Measurements from ENCODE around the gene PDCD11. TPM values are rescaled to one million over a fixed set of nuclear protein-coding genes. Genes with fewer than 3 reads are reported as not detected.

PDCD11 gene
- total and polyA plus RNA-seq, 2 experiments from 2014 or later = 14.8 to 15.5 TPM

DNA sequence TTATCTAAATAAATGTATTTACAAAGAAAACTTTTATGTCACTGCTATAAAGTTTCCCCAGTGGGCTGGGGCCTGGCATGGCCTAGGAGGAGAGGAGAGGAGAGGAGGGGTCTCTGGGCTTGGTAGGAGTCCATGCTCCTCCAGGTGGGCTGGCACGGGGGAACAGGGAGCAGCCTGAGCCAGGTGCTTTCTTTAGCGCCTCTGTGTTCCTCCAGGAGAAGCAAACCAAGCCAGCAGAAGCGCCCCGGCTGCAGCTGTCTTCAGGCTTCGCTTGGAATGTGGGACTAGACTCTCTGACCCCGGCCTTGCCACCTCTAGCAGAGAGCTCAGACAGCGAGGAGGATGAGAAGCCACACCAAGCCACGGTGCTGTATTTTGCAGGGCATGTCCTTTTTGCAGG, 45.2 kb downstream of the PDCD11 start:
- H3K4me1 ChIP-seq (ENCODE audit: insufficient read depth) = no peaks in the 10 kb centered on the region
- DNase-seq (ENCODE audit: low spot score) = no peak
- H3K4me2 ChIP-seq = no peak overlapping the region
- no peaks in the 10 kb centered on the region for H4K20me1 ChIP-seq (ENCODE audit: insufficient read depth, poor library complexity, severe bottlenecking)
- 91% methylated on average over 8 of the region's 8 CpGs for WGBS (ENCODE audit: low lambda C conversion rate, missing lambda C conversion rate)
- no peaks in the 10 kb centered on the region for H3K36me3 ChIP-seq (replicated peaks; ENCODE audit: insufficient read depth, low read depth)
- no peaks in the 10 kb centered on the region for H3K9me3 ChIP-seq (ENCODE audit: low read depth)
- H3K9me2 ChIP-seq (replicated peaks; ENCODE audit: insufficient read depth) = no peaks in the 10 kb centered on the region
- H2AFZ ChIP-seq = no peak overlapping the region
- H3K27ac ChIP-seq = no peak overlapping the region
- H3K79me2 ChIP-seq = no peaks in the 10 kb centered on the region
- H3K27me3 ChIP-seq = no peaks in the 10 kb centered on the region
- no peak overlapping the region for H3K4me3 ChIP-seq
- TF ChIP-seq EZH2 (IDR thresholded peaks at IDR 0.05; ENCODE audit: borderline replicate concordance) = no peak
- TF ChIP-seq, protein P1, sequence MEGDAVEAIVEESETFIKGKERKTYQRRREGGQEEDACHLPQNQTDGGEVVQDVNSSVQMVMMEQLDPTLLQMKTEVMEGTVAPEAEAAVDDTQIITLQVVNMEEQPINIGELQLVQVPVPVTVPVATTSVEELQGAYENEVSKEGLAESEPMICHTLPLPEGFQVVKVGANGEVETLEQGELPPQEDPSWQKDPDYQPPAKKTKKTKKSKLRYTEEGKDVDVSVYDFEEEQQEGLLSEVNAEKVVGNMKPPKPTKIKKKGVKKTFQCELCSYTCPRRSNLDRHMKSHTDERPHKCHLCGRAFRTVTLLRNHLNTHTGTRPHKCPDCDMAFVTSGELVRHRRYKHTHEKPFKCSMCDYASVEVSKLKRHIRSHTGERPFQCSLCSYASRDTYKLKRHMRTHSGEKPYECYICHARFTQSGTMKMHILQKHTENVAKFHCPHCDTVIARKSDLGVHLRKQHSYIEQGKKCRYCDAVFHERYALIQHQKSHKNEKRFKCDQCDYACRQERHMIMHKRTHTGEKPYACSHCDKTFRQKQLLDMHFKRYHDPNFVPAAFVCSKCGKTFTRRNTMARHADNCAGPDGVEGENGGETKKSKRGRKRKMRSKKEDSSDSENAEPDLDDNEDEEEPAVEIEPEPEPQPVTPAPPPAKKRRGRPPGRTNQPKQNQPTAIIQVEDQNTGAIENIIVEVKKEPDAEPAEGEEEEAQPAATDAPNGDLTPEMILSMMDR (IDR thresholded peaks at IDR 0.05; ENCODE audit: poor library complexity) = no peak
- no peak for TF ChIP-seq EZH2phosphoT487 (IDR thresholded peaks at IDR 0.05; ENCODE audit: low read depth, severe bottlenecking, unreplicated experiment)

DNA sequence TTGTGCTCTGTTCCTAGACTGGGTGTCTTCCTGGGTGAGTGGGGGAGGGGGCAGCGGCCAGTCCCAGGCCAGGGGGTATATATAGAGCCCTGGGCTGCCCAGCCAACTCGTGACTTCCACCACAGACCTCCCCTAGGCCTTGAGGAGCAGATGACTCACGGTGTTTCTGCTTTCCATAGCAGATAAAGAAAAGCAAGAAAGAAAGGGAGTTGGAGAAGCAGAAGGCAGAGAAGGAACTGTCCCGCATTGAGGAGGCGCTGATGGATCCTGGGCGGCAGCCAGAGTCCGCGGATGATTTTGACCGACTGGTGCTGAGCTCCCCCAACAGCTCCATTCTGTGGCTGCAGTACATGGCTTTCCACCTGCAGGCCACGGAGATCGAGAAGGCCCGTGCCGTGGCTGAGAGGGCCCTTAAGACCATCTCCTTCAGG, 45.6 kb downstream of the PDCD11 start:
- no peaks in the 10 kb centered on the region for H3K36me3 ChIP-seq (replicated peaks; ENCODE audit: insufficient read depth, low read depth)
- H3K4me3 ChIP-seq = no peak overlapping the region
- no peaks in the 10 kb centered on the region for H3K9me2 ChIP-seq (replicated peaks; ENCODE audit: insufficient read depth)
- H2AFZ ChIP-seq = no peak overlapping the region
- TF ChIP-seq, protein P1 (IDR thresholded peaks at IDR 0.05; ENCODE audit: poor library complexity) = no peak
- TF ChIP-seq EZH2 (IDR thresholded peaks at IDR 0.05; ENCODE audit: borderline replicate concordance) (no peak), EZH2phosphoT487 (IDR thresholded peaks at IDR 0.05; ENCODE audit: low read depth, severe bottlenecking, unreplicated experiment) (no peak)
- DNase-seq (ENCODE audit: low spot score) = peak; percentile 55
- no peak overlapping the region for H3K4me2 ChIP-seq
- H3K27ac ChIP-seq = no peak overlapping the region
- no peaks in the 10 kb centered on the region for H3K4me1 ChIP-seq (ENCODE audit: insufficient read depth)
- H3K27me3 ChIP-seq = no peaks in the 10 kb centered on the region
- no peaks in the 10 kb centered on the region for H3K9me3 ChIP-seq (ENCODE audit: low read depth)
- H4K20me1 ChIP-seq (ENCODE audit: insufficient read depth, poor library complexity, severe bottlenecking) = no peaks in the 10 kb centered on the region
- no peaks in the 10 kb centered on the region for H3K79me2 ChIP-seq
- WGBS (ENCODE audit: low lambda C conversion rate, missing lambda C conversion rate) = 89% methylated on average over 13 of the region's 13 CpGs

DNA sequence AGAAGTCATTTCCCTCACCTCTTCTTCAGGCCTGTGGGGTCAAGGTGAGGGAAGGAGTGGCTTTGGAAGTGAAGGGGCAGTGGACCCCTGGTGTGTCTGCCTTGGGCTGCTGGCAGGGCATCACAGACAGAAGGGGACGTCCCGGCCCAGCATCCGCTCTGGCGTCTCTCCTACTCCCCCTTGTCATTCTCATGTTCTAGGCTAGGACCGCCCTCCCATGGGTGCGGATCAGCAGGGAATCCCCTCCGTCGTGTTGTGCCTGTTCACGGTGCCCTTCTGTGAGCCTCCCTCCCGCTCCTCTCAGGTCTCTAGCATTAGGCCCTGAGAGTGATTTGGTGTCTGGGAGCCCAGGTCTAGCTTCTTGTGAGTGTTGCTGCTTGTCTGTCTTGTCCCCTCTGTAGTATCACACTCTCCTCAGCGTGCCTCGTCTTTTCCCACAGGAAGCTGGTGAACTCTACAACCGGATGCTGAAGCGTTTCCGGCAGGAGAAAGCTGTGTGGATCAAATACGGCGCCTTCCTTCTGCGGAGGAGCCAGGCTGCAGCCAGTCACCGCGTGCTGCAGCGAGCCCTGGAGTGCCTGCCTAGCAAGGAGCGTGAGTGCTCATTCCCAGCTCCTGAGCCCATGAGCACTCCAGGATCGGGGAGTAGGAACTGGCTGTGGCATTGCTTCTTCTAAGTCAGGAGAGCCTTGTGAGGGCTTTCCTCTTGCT, 47.2 kb downstream of the PDCD11 start:
- H3K27me3 ChIP-seq = no peaks in the 10 kb centered on the region
- H3K4me2 ChIP-seq = no peak overlapping the region
- no peaks in the 10 kb centered on the region for H3K79me2 ChIP-seq
- TF ChIP-seq EZH2 (IDR thresholded peaks at IDR 0.05; ENCODE audit: borderline replicate concordance) (no peak), EZH2phosphoT487 (IDR thresholded peaks at IDR 0.05; ENCODE audit: low read depth, severe bottlenecking, unreplicated experiment) (no peak)
- TF ChIP-seq, protein P1 (IDR thresholded peaks at IDR 0.05; ENCODE audit: poor library complexity) = no peak
- H3K4me1 ChIP-seq (ENCODE audit: insufficient read depth) = no peaks in the 10 kb centered on the region
- no peaks in the 10 kb centered on the region for H4K20me1 ChIP-seq (ENCODE audit: insufficient read depth, poor library complexity, severe bottlenecking)
- no peaks in the 10 kb centered on the region for H3K36me3 ChIP-seq (replicated peaks; ENCODE audit: insufficient read depth, low read depth)
- no peak overlapping the region for H2AFZ ChIP-seq
- H3K27ac ChIP-seq = no peak overlapping the region
- no peaks in the 10 kb centered on the region for H3K9me3 ChIP-seq (ENCODE audit: low read depth)
- H3K9me2 ChIP-seq (replicated peaks; ENCODE audit: insufficient read depth) = no peaks in the 10 kb centered on the region
- 96% methylated on average over 23 of the region's 23 CpGs for WGBS (ENCODE audit: low lambda C conversion rate, missing lambda C conversion rate)
- H3K4me3 ChIP-seq = no peak overlapping the region
- no peak for DNase-seq (ENCODE audit: low spot score)
